HepG2 (cell line): Measurements from ENCODE around the gene ARHGAP9. TPM values are rescaled to one million over a fixed set of nuclear protein-coding genes. Genes with fewer than 3 reads are reported as not detected.

Source experiments
- AGO1 ChIP-seq: fragments of 200-400 bp; formaldehyde crosslinking; IDR thresholded peaks from 2 replicates; pipeline ENCODE4 v1.6.1; 2017; ENCODE audit warnings: mild to moderate bottlenecking, low read depth, low read length, moderate library complexity; ENCODE audit not compliant: poor library complexity, severe bottlenecking
- ASH2L ChIP-seq: fragments of 300-600, 200-600 bp; sonication (generic); IDR thresholded peaks from 2 replicates; pipeline ENCODE4 v1.7.0; 2017; ENCODE audit warnings: low read depth, mild to moderate bottlenecking, moderate library complexity, mixed read lengths, low read length; ENCODE audit not compliant: insufficient read length
- CAMTA2 ChIP-seq: sonication (generic); formaldehyde crosslinking; IDR thresholded peaks from 2 replicates; pipeline ENCODE4 v1.4.0; 2020; ENCODE audit warnings: mild to moderate bottlenecking, missing genetic modification reagents, borderline replicate concordance
- GATAD2A ChIP-seq: IDR thresholded peaks from 2 replicates; pipeline ENCODE4 v1.6.1; 2016
- HES4 ChIP-seq: sonication (generic); formaldehyde crosslinking; IDR thresholded peaks from 2 replicates; pipeline ENCODE4 v1.9.0; 2021; ENCODE audit warnings: mild to moderate bottlenecking, missing genetic modification reagents, borderline replicate concordance
- HHEX ChIP-seq: IDR thresholded peaks from 2 replicates; pipeline ENCODE4 v1.6.1; 2016; ENCODE audit warnings: control low read depth
- HOXA7 ChIP-seq: sonication (generic); formaldehyde crosslinking; IDR thresholded peaks from 2 replicates; pipeline ENCODE4 v1.8.1; 2022; ENCODE audit warnings: mild to moderate bottlenecking, missing genetic modification reagents, moderate library complexity
- HOXA9 ChIP-seq: sonication (generic); formaldehyde crosslinking; IDR thresholded peaks from 2 replicates; pipeline ENCODE4 v1.8.1; 2022; ENCODE audit warnings: missing genetic modification reagents, mild to moderate bottlenecking, moderate library complexity, borderline replicate concordance
- MAZ ChIP-seq, 2 experiments: sonication (generic) in 1 of 2; formaldehyde crosslinking in 1 of 2; IDR thresholded peaks; 2 replicates each; pipeline versions ENCODE4 v1.5.0 to v1.6.1; 2012 to 2020; ENCODE audit warnings: low read depth in 2 of 2, mild to moderate bottlenecking in 2 of 2, borderline replicate concordance in 1 of 2, improper control_type of control experiment in 1 of 2, low read length in 1 of 2, missing genetic modification reagents in 1 of 2, moderate library complexity in 1 of 2
- PITX1 ChIP-seq: sonication (generic); formaldehyde crosslinking; IDR thresholded peaks from 2 replicates; pipeline ENCODE4 v1.5.1; 2020; ENCODE audit warnings: mild to moderate bottlenecking, missing genetic modification reagents
- POLR2AphosphoS2 ChIP-seq: IDR thresholded peaks from 2 replicates; pipeline ENCODE4 v1.6.1; 2011; ENCODE audit warnings: low read depth, low read length, improper control_type of control experiment
- TAF1 ChIP-seq: sonication (generic); formaldehyde crosslinking; IDR thresholded peaks from 2 replicates; pipeline ENCODE4 v1.4.0; 2020; ENCODE audit warnings: missing genetic modification reagents
- TEAD2 ChIP-seq: sonication (generic); formaldehyde crosslinking; IDR thresholded peaks from 2 replicates; pipeline ENCODE4 v1.9.0; 2021; ENCODE audit warnings: missing genetic modification reagents
- ZEB1 ChIP-seq: IDR thresholded peaks from 2 replicates; pipeline ENCODE4 v1.6.1; 2012; ENCODE audit warnings: mild to moderate bottlenecking, low read depth, inconsistent platforms; ENCODE audit not compliant: insufficient replicate concordance
- ZNF484 ChIP-seq: sonication (generic); formaldehyde crosslinking; IDR thresholded peaks from 2 replicates; pipeline ENCODE4 v1.5.1; 2020; ENCODE audit warnings: mild to moderate bottlenecking, low read depth, missing genetic modification reagents, borderline replicate concordance
- ZNF556 ChIP-seq: sonication (generic); formaldehyde crosslinking; IDR thresholded peaks from 2 replicates; pipeline ENCODE4 v1.4.0; 2020; ENCODE audit warnings: mild to moderate bottlenecking, missing genetic modification reagents, borderline replicate concordance
- ZNF589 ChIP-seq: sonication (generic); formaldehyde crosslinking; conservative IDR thresholded peaks from 2 replicates; pipeline ENCODE4 v1.8.0; 2022; ENCODE audit warnings: mild to moderate bottlenecking, moderate library complexity, missing genetic modification reagents
- ZNF775 ChIP-seq: sonication (generic); formaldehyde crosslinking; IDR thresholded peaks from 2 replicates; pipeline ENCODE4 v1.4.0; 2020; ENCODE audit warnings: missing genetic modification reagents, mild to moderate bottlenecking, moderate library complexity, borderline replicate concordance
- polyA plus RNA-seq, 8 experiments: library from polyadenylated mRNA; depleted of rRNA in 3 of 8; stranded (reverse) in 7 of 8; unstranded in 1 of 8; fragments of >200 nt; fragmentation: Illumina TruSeq in 4 of 8; extraction: Trizol in 4 of 8; gene quantifications; 2 replicates each; pipeline versions ENCODE4 v1.2.1 to v1.2.3, GENCODE V29; 2011 to 2016; ENCODE audit warnings: low read depth in 4 of 8, missing spikeins in 1 of 8, mixed read lengths in 1 of 8; ENCODE audit not compliant: insufficient read depth in 1 of 8
- total RNA-seq, 5 experiments: library from RNA; depleted of rRNA; stranded (reverse); fragments of >200 nt; fragmentation: Illumina TruSeq; extraction: Trizol; gene quantifications; 2 replicates each; pipeline ENCODE4 v1.2.3, GENCODE V29; 2016; ENCODE audit warnings: low read depth in 1 of 5
- TF ChIP-seq, protein P1 (sequence below): sonication (generic); formaldehyde crosslinking; IDR thresholded peaks from 2 replicates; pipeline ENCODE4 v1.9.0; 2021; ENCODE audit warnings: missing genetic modification reagents, borderline replicate concordance
- TF ChIP-seq, protein P2 (sequence below): sonication (generic); formaldehyde crosslinking; IDR thresholded peaks from 2 replicates; pipeline ENCODE4 v1.5.1; 2020; ENCODE audit warnings: missing genetic modification reagents, mild to moderate bottlenecking, borderline replicate concordance
- TF ChIP-seq, protein P3 (sequence below): sonication (generic); formaldehyde crosslinking; IDR thresholded peaks from 2 replicates; pipeline ENCODE4 v1.4.0; 2020; ENCODE audit warnings: missing genetic modification reagents, mild to moderate bottlenecking, borderline replicate concordance

ARHGAP9 gene
- total and polyA plus RNA-seq, 2 of the 13 experiments (the other 11 are each of a cell fraction or from before 2014, with no cell fraction given): 0.18 to 1.2 TPM

DNA sequence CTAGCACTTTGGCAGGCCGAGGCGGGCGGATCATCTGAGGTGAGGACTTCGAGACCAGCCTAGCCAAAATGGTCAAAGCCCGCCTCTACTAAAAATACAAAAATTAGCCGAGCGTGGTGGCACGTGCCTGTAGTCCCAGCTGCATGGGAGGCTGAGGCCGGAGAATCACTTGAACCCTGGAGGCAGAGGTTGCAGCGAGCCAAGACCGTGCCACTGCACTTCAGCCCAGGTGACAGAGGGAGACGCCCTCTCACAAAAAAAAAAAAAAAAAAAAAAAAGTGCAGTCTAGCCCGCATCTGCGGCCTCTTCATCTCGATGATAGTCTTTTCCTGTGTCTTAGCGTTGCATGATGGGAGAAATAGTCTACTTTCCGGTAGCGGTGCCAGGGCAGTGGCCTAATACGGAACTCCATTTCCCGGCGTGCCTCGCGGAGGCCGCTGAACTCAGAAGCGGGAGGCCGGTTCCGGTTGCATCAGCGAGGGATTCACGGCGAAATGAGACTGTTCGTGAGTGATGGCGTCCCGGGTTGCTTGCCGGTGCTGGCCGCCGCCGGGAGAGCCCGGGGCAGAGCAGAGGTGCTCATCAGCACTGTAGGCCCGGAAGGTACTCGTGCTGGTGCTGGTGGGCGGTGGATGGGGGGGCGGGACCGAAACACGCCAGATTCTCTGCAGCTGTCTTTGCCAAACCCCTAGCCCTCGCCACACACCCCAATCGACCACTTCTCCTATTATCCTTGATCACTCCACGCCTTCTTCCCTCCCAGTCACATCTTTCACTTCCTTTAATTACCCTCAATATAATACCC, 8.1 kb upstream of the ARHGAP9 start, which contains the start of gene MARS1 (continued):
- no peak for TF ChIP-seq HHEX (CRISPR knock-in tag)
- TF ChIP-seq CAMTA2 (CRISPR knock-in tag): no peak
- no peak for TF ChIP-seq ZNF775
- no peak for TF ChIP-seq AGO1
- TF ChIP-seq MAZ (IDR thresholded peaks at IDR 0.05; ENCODE audit: borderline replicate concordance, low read depth, low read length): peak; percentile 19; the same call in 1 of the 2 replicates
- TF ChIP-seq MAZ (CRISPR knock-in tag; IDR thresholded peaks at IDR 0.05; ENCODE audit: low read depth): peak; percentile 45; the same call in 1 of the 2 replicates
- TF ChIP-seq, protein P1, sequence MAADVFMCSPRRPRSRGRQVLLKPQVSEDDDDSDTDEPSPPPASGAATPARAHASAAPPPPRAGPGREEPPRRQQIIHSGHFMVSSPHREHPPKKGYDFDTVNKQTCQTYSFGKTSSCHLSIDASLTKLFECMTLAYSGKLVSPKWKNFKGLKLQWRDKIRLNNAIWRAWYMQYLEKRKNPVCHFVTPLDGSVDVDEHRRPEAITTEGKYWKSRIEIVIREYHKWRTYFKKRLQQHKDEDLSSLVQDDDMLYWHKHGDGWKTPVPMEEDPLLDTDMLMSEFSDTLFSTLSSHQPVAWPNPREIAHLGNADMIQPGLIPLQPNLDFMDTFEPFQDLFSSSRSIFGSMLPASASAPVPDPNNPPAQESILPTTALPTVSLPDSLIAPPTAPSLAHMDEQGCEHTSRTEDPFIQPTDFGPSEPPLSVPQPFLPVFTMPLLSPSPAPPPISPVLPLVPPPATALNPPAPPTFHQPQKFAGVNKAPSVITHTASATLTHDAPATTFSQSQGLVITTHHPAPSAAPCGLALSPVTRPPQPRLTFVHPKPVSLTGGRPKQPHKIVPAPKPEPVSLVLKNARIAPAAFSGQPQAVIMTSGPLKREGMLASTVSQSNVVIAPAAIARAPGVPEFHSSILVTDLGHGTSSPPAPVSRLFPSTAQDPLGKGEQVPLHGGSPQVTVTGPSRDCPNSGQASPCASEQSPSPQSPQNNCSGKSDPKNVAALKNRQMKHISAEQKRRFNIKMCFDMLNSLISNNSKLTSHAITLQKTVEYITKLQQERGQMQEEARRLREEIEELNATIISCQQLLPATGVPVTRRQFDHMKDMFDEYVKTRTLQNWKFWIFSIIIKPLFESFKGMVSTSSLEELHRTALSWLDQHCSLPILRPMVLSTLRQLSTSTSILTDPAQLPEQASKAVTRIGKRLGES (CRISPR knock-in tag): no peak
- TF ChIP-seq, protein P2, sequence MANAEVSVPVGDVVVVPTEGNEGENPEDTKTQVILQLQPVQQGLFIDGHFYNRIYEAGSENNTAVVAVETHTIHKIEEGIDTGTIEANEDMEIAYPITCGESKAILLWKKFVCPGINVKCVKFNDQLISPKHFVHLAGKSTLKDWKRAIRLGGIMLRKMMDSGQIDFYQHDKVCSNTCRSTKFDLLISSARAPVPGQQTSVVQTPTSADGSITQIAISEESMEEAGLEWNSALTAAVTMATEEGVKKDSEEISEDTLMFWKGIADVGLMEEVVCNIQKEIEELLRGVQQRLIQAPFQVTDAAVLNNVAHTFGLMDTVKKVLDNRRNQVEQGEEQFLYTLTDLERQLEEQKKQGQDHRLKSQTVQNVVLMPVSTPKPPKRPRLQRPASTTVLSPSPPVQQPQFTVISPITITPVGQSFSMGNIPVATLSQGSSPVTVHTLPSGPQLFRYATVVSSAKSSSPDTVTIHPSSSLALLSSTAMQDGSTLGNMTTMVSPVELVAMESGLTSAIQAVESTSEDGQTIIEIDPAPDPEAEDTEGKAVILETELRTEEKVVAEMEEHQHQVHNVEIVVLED (CRISPR knock-in tag): peak; percentile 79
- peak; percentile 24; the same call in 1 of the 2 replicates for TF ChIP-seq GATAD2A (CRISPR knock-in tag)
- peak; percentile 70 for TF ChIP-seq TAF1 (CRISPR knock-in tag)
- no peak for TF ChIP-seq HOXA9 (CRISPR knock-in tag)
- no peak for TF ChIP-seq HES4 (CRISPR knock-in tag)
- no peak for TF ChIP-seq HOXA7 (CRISPR knock-in tag)
- no peak for TF ChIP-seq ZNF589 (CRISPR knock-in tag)
- TF ChIP-seq PITX1: peak; percentile 68
- TF ChIP-seq ASH2L: peak; percentile 73
- TF ChIP-seq ZNF484 (CRISPR knock-in tag): no peak
- TF ChIP-seq POLR2AphosphoS2: no peak
- TF ChIP-seq ZEB1: peak; percentile 44
- no peak for TF ChIP-seq ZNF556 (CRISPR knock-in tag)
- TF ChIP-seq, protein P3, sequence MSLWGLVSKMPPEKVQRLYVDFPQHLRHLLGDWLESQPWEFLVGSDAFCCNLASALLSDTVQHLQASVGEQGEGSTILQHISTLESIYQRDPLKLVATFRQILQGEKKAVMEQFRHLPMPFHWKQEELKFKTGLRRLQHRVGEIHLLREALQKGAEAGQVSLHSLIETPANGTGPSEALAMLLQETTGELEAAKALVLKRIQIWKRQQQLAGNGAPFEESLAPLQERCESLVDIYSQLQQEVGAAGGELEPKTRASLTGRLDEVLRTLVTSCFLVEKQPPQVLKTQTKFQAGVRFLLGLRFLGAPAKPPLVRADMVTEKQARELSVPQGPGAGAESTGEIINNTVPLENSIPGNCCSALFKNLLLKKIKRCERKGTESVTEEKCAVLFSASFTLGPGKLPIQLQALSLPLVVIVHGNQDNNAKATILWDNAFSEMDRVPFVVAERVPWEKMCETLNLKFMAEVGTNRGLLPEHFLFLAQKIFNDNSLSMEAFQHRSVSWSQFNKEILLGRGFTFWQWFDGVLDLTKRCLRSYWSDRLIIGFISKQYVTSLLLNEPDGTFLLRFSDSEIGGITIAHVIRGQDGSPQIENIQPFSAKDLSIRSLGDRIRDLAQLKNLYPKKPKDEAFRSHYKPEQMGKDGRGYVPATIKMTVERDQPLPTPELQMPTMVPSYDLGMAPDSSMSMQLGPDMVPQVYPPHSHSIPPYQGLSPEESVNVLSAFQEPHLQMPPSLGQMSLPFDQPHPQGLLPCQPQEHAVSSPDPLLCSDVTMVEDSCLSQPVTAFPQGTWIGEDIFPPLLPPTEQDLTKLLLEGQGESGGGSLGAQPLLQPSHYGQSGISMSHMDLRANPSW: 0 out of 2 replicates have a peak, but pooled peaks have one; percentile 57
- TF ChIP-seq TEAD2 (CRISPR knock-in tag): no peak
